ENCODE results near the gene YWHAH.

DNA sequence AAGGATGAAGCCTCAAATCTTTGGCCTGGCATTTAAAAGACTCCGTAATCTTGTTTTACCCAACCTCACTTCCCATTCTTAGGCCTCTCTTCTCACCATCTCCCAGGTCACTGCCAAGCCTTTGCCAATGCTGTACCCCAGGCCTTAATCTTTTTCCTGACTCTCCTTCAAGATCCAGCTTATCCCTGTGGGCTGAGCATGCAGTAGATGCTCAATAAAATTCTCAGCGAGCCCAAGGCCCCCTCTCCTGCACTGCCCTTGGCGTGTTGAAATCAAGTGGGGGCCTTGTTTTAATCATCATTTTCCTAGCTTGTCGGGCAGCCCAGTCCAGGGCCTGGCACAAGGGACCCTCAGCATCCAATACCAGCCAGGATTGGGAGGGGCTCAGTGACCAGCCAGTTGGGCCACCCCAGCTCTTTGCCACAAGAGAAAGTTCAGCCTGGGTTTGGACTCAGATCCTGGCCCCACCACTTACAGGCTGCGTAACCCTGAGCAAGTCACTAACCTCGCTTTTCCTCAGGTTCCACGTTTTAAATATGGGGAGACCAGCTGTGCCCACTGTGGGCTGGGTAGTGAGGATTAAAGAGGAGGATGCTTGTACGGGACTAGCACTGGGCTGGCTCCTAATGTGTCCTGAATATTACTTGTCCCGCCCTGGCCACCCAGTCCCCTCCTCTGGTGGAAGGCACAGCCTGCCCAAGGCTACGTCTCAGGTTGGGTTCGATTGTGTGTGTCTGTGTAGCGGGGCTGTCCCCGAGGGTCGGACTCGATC, 943 bp upstream of the YWHAH start:
- TF ChIP-seq EZH2 (IDR thresholded peaks at IDR 0.05; ENCODE audit: insufficient read depth, low read length): no peak
- TF ChIP-seq, protein P1, sequence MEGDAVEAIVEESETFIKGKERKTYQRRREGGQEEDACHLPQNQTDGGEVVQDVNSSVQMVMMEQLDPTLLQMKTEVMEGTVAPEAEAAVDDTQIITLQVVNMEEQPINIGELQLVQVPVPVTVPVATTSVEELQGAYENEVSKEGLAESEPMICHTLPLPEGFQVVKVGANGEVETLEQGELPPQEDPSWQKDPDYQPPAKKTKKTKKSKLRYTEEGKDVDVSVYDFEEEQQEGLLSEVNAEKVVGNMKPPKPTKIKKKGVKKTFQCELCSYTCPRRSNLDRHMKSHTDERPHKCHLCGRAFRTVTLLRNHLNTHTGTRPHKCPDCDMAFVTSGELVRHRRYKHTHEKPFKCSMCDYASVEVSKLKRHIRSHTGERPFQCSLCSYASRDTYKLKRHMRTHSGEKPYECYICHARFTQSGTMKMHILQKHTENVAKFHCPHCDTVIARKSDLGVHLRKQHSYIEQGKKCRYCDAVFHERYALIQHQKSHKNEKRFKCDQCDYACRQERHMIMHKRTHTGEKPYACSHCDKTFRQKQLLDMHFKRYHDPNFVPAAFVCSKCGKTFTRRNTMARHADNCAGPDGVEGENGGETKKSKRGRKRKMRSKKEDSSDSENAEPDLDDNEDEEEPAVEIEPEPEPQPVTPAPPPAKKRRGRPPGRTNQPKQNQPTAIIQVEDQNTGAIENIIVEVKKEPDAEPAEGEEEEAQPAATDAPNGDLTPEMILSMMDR (IDR thresholded peaks at IDR 0.05; ENCODE audit: insufficient read depth, low read depth, low read length): no peak

Measured in astrocyte (in vitro differentiated cells and primary cell).